Stimulated activated CD4-positive, alpha-beta T cell treated with anti-CD3 and anti-CD28 coated beads, Interleukin-12 subunit alpha, Interleukin-12 subunit beta, amount 100 ng/mL, for 48 hours (primary cell): ENCODE data around the gene AVPR1B.
A peak's percentile ranks its signal among the peaks of the same experiment; 100 is the strongest.

Source experiments
- DNase-seq, 3 donors: peaks; one replicate each; pipeline ENCODE4 v3.0.0-alpha.2; 2020; ENCODE audit warnings: low read depth in 2 of 3, low spot score in 1 of 3

The AVPR1B gene

GRCh38 chr1:206117151-206117948 is at the start of gene AVPR1B:
Gene AVPR1B (minus strand): TSS chr1:206117388. CDS start chr1:206116890, 498 bp downstream.
- DNase-seq = peak; percentile 8 to 15 (median 9)

GRCh38 chr1:206145771-206146290 is 28.6 kb upstream of the AVPR1B start:
- no peak for DNase-seq

GRCh38 chr1:206144605-206145004 is 27.4 kb upstream of the AVPR1B start:
- DNase-seq = no peak

GRCh38 chr1:206143537-206144172 is 26.5 kb upstream of the AVPR1B start:
- no peak for DNase-seq

GRCh38 chr1:206142770-206143169 is 25.6 kb upstream of the AVPR1B start:
- DNase-seq = no peak

GRCh38 chr1:206142011-206142410 is 24.8 kb upstream of the AVPR1B start:
- no peak for DNase-seq

GRCh38 chr1:206136241-206136640 is 19.1 kb upstream of the AVPR1B start:
- no peak for DNase-seq

GRCh38 chr1:206135248-206135647 is 18.1 kb upstream of the AVPR1B start:
- no peak for DNase-seq

GRCh38 chr1:206133751-206134415 is 16.7 kb upstream of the AVPR1B start:
- DNase-seq = no peak

- no peak for DNase-seq
Measured at GRCh38 chr1:206131037-206131436, 13.8 kb upstream of the AVPR1B start.

GRCh38 chr1:206128196-206128595 is 11.0 kb upstream of the AVPR1B start:
- DNase-seq = no peak

GRCh38 chr1:206127336-206127735 is 10.1 kb upstream of the AVPR1B start:
- no peak for DNase-seq

- DNase-seq = no peak
Measured at GRCh38 chr1:206125346-206125745, 8.2 kb upstream of the AVPR1B start.

GRCh38 chr1:206122686-206123085 is 5.5 kb upstream of the AVPR1B start:
- no peak for DNase-seq

GRCh38 chr1:206121269-206121668 is 4.1 kb upstream of the AVPR1B start:
- no peak for DNase-seq

GRCh38 chr1:206120406-206120805 is 3.2 kb upstream of the AVPR1B start:
- no peak for DNase-seq

GRCh38 chr1:206116873-206117150 is 376 bp downstream of the AVPR1B start:
- no peak for DNase-seq

GRCh38 chr1:206116191-206116872 is 856 bp downstream of the AVPR1B start:
- DNase-seq = no peak

GRCh38 chr1:206115791-206116190 is 1.4 kb downstream of the AVPR1B start:
- DNase-seq = no peak

GRCh38 chr1:206114692-206115640 is 2.2 kb downstream of the AVPR1B start:
- no peak for DNase-seq
